ENCODE measurements around the gene SPON1.

GRCh38 chr11:14018441-14018840 is 55.9 kb downstream of the SPON1 start:
- TF ChIP-seq EZH2phosphoT487 (IDR thresholded peaks at IDR 0.05; ENCODE audit: borderline replicate concordance) (no peak), CTCF (conservative IDR thresholded peaks at IDR 0.05; ENCODE audit: low read length) (no peak)

Data from Loucy (cell line).